NCI-H2171 treated with DMSO at 0.1 percent for 48 hours (cell line): ENCODE data around the gene NTS.

Experiments used
- DNase-seq: peaks from one replicate; lab custom pipeline; 2025; lab: John Stamatoyannopoulos, UW

The NTS gene

DNA sequence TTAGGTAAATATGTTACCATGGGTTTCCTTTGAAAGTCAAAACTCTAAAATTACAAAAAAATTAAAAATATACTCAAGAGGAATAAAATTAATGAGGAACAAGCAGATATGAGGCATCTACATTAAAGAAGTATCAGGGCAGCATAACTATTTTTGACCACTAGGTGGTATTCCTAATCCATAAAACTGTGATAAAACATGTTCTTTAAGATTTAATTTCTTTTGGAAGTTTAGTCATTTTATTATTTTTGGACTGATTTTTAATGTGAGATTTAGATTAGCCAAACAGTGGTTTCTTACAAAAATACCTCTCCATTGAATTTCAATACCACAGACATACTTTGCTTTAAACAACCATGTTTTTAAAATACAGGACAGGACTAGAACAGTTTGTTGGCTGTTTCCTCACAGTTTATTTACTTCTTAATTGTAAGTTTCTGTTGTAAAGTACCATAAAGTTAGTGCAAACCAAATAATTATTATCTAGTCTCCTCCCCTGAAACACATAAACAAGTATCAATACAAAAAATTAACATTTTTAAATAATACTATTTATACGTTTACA is 49.8 kb downstream of the NTS start:
- DNase-seq, result no peak

DNA sequence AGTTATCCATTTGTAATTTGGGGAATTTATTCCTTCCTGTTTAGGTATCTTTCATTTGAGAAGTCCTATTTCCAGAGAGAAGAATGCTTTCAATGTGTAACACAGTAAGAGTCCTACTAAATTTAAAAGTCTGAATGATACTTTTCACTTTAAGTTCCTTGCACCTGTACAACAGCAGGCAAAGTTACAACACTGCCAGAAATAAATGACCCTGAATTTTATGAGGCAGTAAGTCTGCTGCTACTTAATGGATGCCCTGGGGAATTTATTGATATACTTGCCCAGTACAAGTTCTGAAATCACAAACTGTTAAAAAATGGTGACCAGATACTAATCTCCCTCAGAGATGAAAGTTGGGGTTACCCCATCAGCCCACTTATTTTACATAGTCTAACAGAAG is 53.1 kb downstream of the NTS start:
- DNase-seq, result no peak
